Measurements from ENCODE around the gene BICC1. TPM values are rescaled to one million over a fixed set of nuclear protein-coding genes. Genes with fewer than 3 reads are reported as not detected.

The BICC1 gene
- total RNA-seq, 1 donor from 2014 or later: 9.3 TPM

DNA sequence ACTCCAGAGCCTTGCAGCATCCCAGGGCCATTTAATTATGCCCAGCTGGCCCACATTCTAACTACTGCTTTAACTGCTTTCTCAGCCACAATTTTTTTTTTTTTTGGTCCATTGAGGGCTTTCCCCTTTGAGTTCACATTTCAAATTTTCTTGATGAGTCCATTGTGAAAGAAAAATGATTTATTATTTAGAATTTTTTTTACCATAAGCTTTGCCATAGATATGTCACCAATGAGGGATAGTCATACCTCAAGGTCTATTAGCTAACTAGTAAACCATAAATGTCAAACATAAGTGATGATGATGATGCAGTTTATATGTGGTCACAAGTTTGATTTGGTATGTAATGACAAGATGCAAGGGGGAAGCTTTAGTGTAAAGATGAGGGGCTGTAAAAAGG, 282.9 kb downstream of the BICC1 start:
- no peaks in the 10 kb centered on the region for H3K27me3 Mint-ChIP-seq (ENCODE audit: low read depth)
- TF ChIP-seq, protein P1, sequence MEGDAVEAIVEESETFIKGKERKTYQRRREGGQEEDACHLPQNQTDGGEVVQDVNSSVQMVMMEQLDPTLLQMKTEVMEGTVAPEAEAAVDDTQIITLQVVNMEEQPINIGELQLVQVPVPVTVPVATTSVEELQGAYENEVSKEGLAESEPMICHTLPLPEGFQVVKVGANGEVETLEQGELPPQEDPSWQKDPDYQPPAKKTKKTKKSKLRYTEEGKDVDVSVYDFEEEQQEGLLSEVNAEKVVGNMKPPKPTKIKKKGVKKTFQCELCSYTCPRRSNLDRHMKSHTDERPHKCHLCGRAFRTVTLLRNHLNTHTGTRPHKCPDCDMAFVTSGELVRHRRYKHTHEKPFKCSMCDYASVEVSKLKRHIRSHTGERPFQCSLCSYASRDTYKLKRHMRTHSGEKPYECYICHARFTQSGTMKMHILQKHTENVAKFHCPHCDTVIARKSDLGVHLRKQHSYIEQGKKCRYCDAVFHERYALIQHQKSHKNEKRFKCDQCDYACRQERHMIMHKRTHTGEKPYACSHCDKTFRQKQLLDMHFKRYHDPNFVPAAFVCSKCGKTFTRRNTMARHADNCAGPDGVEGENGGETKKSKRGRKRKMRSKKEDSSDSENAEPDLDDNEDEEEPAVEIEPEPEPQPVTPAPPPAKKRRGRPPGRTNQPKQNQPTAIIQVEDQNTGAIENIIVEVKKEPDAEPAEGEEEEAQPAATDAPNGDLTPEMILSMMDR (IDR thresholded peaks at IDR 0.05; ENCODE audit: unreplicated experiment): no peak
- H3K4me1 Mint-ChIP-seq: peaks cover 29% of the 10 kb centered on the region
- no peak overlapping the region for H3K27ac Mint-ChIP-seq
- no peak for DNase-seq (ENCODE audit: low spot score in 2 of 2, unreplicated experiment in 2 of 2)
- H3K4me3 Mint-ChIP-seq: no peak overlapping the region
- peaks cover 3% of the 10 kb centered on the region for H3K9me3 Mint-ChIP-seq
- peaks cover 7% of the 10 kb centered on the region for H3K36me3 Mint-ChIP-seq

DNA sequence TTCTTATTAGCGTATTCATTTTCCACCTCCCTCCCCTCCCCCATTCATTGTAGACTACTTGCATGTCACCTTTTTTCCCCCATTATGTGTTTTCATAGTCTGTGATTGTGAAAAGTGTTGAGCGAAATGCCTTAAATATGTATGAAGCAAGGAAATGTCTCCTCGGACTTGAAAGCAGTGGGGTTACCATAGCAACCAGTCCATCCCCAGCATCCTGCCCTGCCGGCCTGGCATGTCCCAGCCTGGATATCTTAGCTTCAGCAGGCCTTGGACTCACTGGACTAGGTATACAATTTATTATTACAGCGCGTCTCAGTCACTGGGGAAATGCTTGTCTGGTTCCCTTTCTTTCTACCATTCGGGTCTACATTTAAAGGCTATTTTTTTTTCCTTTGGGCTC, 283.6 kb downstream of the BICC1 start:
- Mint-ChIP-seq H3K36me3 (peaks cover 7% of the 10 kb centered on the region), H3K9me3 (peaks cover 3% of the 10 kb centered on the region), H3K27ac (peak overlapping the region; percentile 83), H3K27me3 (ENCODE audit: low read depth) (no peaks in the 10 kb centered on the region), H3K4me3 (no peak overlapping the region), H3K4me1 (peaks cover 29% of the 10 kb centered on the region)
- TF ChIP-seq, protein P1 (IDR thresholded peaks at IDR 0.05; ENCODE audit: unreplicated experiment): no peak
- DNase-seq (ENCODE audit: low spot score in 2 of 2, unreplicated experiment in 2 of 2): no peak

DNA sequence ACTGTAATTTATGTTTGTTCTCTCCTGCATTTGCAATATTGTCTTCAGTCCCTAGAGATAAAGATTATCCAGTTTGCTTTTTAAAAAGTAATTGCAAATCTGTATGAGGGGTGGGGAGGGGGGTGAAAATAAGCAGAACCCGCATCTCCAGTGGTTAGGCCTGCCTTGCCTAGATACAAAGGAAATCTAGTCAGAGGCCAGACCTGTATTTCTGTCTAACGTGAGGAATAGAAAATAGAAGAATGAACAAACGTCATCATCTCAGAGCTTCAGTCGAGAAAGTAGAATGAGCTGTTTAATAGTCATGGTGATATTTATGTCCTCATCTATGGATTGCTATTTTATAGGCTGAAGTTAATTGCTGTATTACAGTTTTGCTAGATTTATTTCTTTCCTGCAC, 284.2 kb downstream of the BICC1 start:
- peaks cover 3% of the 10 kb centered on the region for H3K9me3 Mint-ChIP-seq
- H3K4me1 Mint-ChIP-seq: peaks cover 29% of the 10 kb centered on the region
- DNase-seq (ENCODE audit: low spot score in 2 of 2, unreplicated experiment in 2 of 2): no peak
- no peak overlapping the region for H3K4me3 Mint-ChIP-seq
- peaks cover 7% of the 10 kb centered on the region for H3K36me3 Mint-ChIP-seq
- TF ChIP-seq, protein P1 (IDR thresholded peaks at IDR 0.05; ENCODE audit: unreplicated experiment): no peak
- H3K27ac Mint-ChIP-seq: peak overlapping the region; percentile 83
- no peaks in the 10 kb centered on the region for H3K27me3 Mint-ChIP-seq (ENCODE audit: low read depth)

DNA sequence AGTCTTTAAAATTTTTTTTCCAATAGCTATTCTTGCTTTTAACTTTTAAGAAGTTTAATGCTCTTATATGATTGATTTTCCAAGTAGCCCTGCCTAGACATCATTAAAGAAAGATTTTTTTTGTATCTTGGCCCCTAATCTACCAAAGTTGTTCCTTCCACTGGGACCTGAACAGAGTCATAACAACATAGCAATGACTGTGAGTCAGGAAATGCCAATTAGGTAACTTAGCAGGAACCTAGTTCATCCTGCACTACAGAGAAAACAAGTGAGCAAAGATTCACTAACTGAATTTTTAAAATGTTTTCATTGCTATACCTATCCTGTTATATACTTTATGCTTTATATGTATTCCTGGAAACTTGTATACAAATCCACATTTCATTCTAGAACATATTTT, 284.7 kb downstream of the BICC1 start:
- H3K36me3 Mint-ChIP-seq: peaks cover 4% of the 10 kb centered on the region

DNA sequence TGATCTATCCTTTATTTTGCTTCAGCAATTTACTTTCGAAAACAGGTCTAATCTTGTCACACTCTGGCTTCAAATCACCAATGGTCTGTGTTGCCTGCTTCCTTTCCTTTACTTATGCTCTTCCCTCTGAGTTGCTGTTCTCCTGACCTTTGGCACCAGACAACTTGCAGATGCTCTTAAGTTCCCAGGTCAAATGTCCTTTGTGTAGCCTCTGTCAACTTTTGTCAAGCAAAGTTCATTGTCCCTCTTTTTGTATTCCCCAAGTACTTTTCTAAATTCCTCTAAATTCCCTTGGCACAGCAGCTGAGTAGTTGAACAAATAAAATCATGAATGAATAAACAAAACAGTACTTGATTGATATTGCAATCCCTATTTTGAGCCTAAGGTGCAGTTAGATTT, 289.4 kb downstream of the BICC1 start:
- H3K4me3 Mint-ChIP-seq: no peak overlapping the region
- H3K9me3 Mint-ChIP-seq: no peaks in the 10 kb centered on the region
- no peak for DNase-seq (ENCODE audit: low spot score in 2 of 2, unreplicated experiment in 2 of 2)
- H3K27ac Mint-ChIP-seq: no peak overlapping the region
- TF ChIP-seq, protein P1 (IDR thresholded peaks at IDR 0.05; ENCODE audit: unreplicated experiment): no peak
- H3K27me3 Mint-ChIP-seq (ENCODE audit: low read depth): no peaks in the 10 kb centered on the region
- peaks cover 18% of the 10 kb centered on the region for H3K4me1 Mint-ChIP-seq
- peaks cover 4% of the 10 kb centered on the region for H3K36me3 Mint-ChIP-seq

More for the DNA sequence above, 284.7 kb downstream of the BICC1 start:
- Mint-ChIP-seq H3K4me1 (peaks cover 29% of the 10 kb centered on the region), H3K27me3 (ENCODE audit: low read depth) (no peaks in the 10 kb centered on the region), H3K4me3 (no peak overlapping the region), H3K27ac (peak overlapping the region; percentile 13), H3K9me3 (no peaks in the 10 kb centered on the region)
- TF ChIP-seq, protein P1 (IDR thresholded peaks at IDR 0.05; ENCODE audit: unreplicated experiment): no peak
- no peak for DNase-seq (ENCODE audit: low spot score in 2 of 2, unreplicated experiment in 2 of 2)

DNA sequence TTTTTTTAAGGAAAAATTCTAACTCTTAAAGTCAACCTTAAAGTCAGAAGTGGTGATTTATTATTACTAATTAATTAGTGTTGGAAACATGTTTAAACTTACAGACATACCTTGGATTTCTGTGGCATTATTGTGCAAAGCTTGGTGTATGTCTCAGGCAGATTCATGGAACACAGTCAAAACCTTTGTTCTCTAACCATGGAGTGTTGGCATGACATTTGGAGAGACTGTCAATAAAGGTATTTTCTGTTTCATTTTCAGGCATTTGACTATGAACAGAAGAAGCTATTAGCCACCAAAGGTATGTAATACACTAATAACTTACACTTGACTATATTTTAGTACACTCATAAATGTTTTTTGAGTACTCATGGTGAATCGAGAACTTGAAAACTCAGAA, 293.7 kb downstream of the BICC1 start:
- Mint-ChIP-seq H3K9me3 (no peaks in the 10 kb centered on the region), H3K4me3 (no peak overlapping the region), H3K27ac (no peak overlapping the region), H3K4me1 (peaks cover 37% of the 10 kb centered on the region), H3K36me3 (peaks cover 2% of the 10 kb centered on the region), H3K27me3 (ENCODE audit: low read depth) (no peaks in the 10 kb centered on the region)
- no peak for DNase-seq (ENCODE audit: low spot score in 2 of 2, unreplicated experiment in 2 of 2)
- TF ChIP-seq, protein P1 (IDR thresholded peaks at IDR 0.05; ENCODE audit: unreplicated experiment): no peak

Measured in mesothelial cell of epicardium (in vitro differentiated cells).